Measurements from ENCODE around the gene HSPBP1. TPM values are rescaled to one million over a fixed set of nuclear protein-coding genes. Genes with fewer than 3 reads are reported as not detected.

HSPBP1 gene
- total RNA-seq, 4 donors from 2014 or later = 17.9 to 46.7 (median 36.7) TPM

GRCh38 chr19:55244004-55244680, 35.8 kb downstream of the HSPBP1 start:
- H3K36me3 ChIP-seq = peaks cover 83% of the 10 kb centered on the region
- no peak overlapping the region for H3K4me3 ChIP-seq
- no peaks in the 10 kb centered on the region for H3K27me3 ChIP-seq
- H3K9me3 ChIP-seq = no peaks in the 10 kb centered on the region
- no peak for DNase-seq (ENCODE audit: low spot score in 2 of 2)
- no peak for TF ChIP-seq POLR2A (IDR thresholded peaks at IDR 0.05)
- TF ChIP-seq POLR2AphosphoS5 (IDR thresholded peaks at IDR 0.05) = no peak
- no peak for TF ChIP-seq EP300 (IDR thresholded peaks at IDR 0.05)
- no peak for TF ChIP-seq CTCF (IDR thresholded peaks at IDR 0.05)
- H3K27ac ChIP-seq = no peak overlapping the region
- WGBS = 83% methylated on average over 12 of the region's 12 CpGs
- H3K4me1 ChIP-seq = peaks cover 20% of the 10 kb centered on the region

- Histone ChIP-seq H3K4me1 (peaks cover 3% of the 10 kb centered on the region), H3K4me3 (no peak overlapping the region), H3K27me3 (no peaks in the 10 kb centered on the region), H3K27ac (no peak overlapping the region), H3K36me3 (peaks cover 99% of the 10 kb centered on the region), H3K9me3 (no peaks in the 10 kb centered on the region)
- no peak for DNase-seq (ENCODE audit: low spot score in 2 of 2)
- TF ChIP-seq POLR2AphosphoS5 (IDR thresholded peaks at IDR 0.05) (no peak), POLR2A (IDR thresholded peaks at IDR 0.05) (no peak), CTCF (IDR thresholded peaks at IDR 0.05) (no peak), EP300 (IDR thresholded peaks at IDR 0.05) (no peak)
- WGBS = 85% methylated on average over 7 of the region's 7 CpGs
Measured at GRCh38 chr19:55242517-55242916, 37.4 kb downstream of the HSPBP1 start.

GRCh38 chr19:55241935-55242464, 37.9 kb downstream of the HSPBP1 start:
- H3K4me1 ChIP-seq = no peaks in the 10 kb centered on the region
- 90% methylated on average over 12 of the region's 16 CpGs for WGBS
- peaks cover 100% of the 10 kb centered on the region for H3K36me3 ChIP-seq
- H3K27ac ChIP-seq = no peak overlapping the region
- H3K4me3 ChIP-seq = no peak overlapping the region
- H3K9me3 ChIP-seq = no peaks in the 10 kb centered on the region
- no peaks in the 10 kb centered on the region for H3K27me3 ChIP-seq
- DNase-seq (ENCODE audit: low spot score in 2 of 2) = no peak
- TF ChIP-seq EP300 (IDR thresholded peaks at IDR 0.05) (no peak), POLR2AphosphoS5 (IDR thresholded peaks at IDR 0.05) (no peak), POLR2A (IDR thresholded peaks at IDR 0.05) (no peak), CTCF (IDR thresholded peaks at IDR 0.05) (no peak)

- no peaks in the 10 kb centered on the region for H3K4me1 ChIP-seq
- peaks cover 100% of the 10 kb centered on the region for H3K36me3 ChIP-seq
- 94% methylated on average over 23 of the region's 37 CpGs for WGBS
- no peak overlapping the region for H3K4me3 ChIP-seq
- DNase-seq (ENCODE audit: low spot score in 2 of 2) = no peak
- TF ChIP-seq POLR2A (IDR thresholded peaks at IDR 0.05) (no peak), EP300 (IDR thresholded peaks at IDR 0.05) (no peak), CTCF (IDR thresholded peaks at IDR 0.05) (no peak), POLR2AphosphoS5 (IDR thresholded peaks at IDR 0.05) (no peak)
- no peaks in the 10 kb centered on the region for H3K9me3 ChIP-seq
- no peak overlapping the region for H3K27ac ChIP-seq
- no peaks in the 10 kb centered on the region for H3K27me3 ChIP-seq
Measured at GRCh38 chr19:55241143-55241934, 38.6 kb downstream of the HSPBP1 start.

- Histone ChIP-seq H3K27me3 (no peaks in the 10 kb centered on the region), H3K36me3 (peaks cover 100% of the 10 kb centered on the region), H3K27ac (no peak overlapping the region), H3K9me3 (no peaks in the 10 kb centered on the region), H3K4me3 (no peak overlapping the region), H3K4me1 (no peaks in the 10 kb centered on the region)
- TF ChIP-seq CTCF (IDR thresholded peaks at IDR 0.05) (no peak), POLR2AphosphoS5 (IDR thresholded peaks at IDR 0.05) (no peak), EP300 (IDR thresholded peaks at IDR 0.05) (no peak), POLR2A (IDR thresholded peaks at IDR 0.05) (no peak)
- DNase-seq (ENCODE audit: low spot score in 2 of 2) = no peak
- 80% methylated on average over 6 of the region's 6 CpGs for WGBS
Measured at GRCh38 chr19:55240713-55241020, 39.2 kb downstream of the HSPBP1 start.
